H1 (cell line): ENCODE data around the gene CRISPLD2. TPM values are rescaled to one million over a fixed set of nuclear protein-coding genes. Genes with fewer than 3 reads are reported as not detected.

Source experiments
- RXRA ChIP-seq: IDR thresholded peaks from 2 replicates; pipeline ENCODE4 v1.6.1; 2011; ENCODE audit warnings: low read depth, mild to moderate bottlenecking, low read length, moderate library complexity; ENCODE audit not compliant: insufficient read depth
- polyA plus RNA-seq, 7 experiments: library from polyadenylated mRNA; depleted of rRNA in 3 of 7; stranded (reverse) in 5 of 7; unstranded in 2 of 7; fragments of >200 nt in 5 of 7; fragments of 200-250 nt in 2 of 7; gene quantifications; 1 replicate in 5 of 7; 2 replicates in 1 of 7; 4 replicates in 1 of 7; pipeline versions ENCODE4 v1.2.1 to v1.2.3, GENCODE V29; 2011 to 2013; ENCODE audit warnings: missing spikeins in 2 of 7, mixed read lengths in 2 of 7
- total RNA-seq: library from RNA; stranded (reverse); fragmentation: NEBNext Ultra II Directional; extraction: Animal tissue kit (Norgen Biotek cat#: 25700); gene quantifications from 2 replicates; pipeline ENCODE4 v1.2.1, GENCODE V29; 2021

CRISPLD2 gene
- total and polyA plus RNA-seq, 2 of the 8 experiments (the other 6 are each of a cell fraction or from before 2014, with no cell fraction given) = 2.7 to 5.1 TPM

DNA sequence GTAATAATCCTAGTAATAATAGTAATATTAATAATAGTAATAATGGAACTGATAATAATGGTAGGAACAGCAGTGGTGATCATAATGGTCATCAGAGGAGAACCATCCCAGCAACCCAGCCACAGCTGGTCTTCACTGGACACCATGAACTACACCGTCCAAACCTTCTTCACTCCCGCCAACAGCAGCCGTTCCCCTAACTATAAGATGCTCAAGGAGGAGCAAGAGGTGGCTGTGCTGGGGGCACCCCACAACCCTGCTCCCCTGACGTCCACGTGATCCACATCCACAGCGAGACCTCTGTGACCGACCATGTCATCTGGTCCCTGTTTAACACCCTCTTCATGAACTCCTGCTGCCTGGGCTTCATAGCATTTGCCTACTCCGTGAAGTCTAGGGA, 100.5 kb downstream of the CRISPLD2 start (continued):
- no peak for TF ChIP-seq RXRA
